ENCODE results near the gene ERGIC3.

- TF ChIP-seq SIN3A (IDR thresholded peaks at IDR 0.05; ENCODE audit: borderline replicate concordance, low read depth, low read length) (no peak), POLR2AphosphoS5 (IDR thresholded peaks at IDR 0.05; ENCODE audit: low read depth, low read length) (no peak), RFX5 (IDR thresholded peaks at IDR 0.05; ENCODE audit: low read length) (no peak)
Measured at GRCh38 chr20:35600176-35600992, 58.5 kb downstream of the ERGIC3 start.
